Colonic mucosa (tissue), 4 donors: Measurements from ENCODE around the gene SECISBP2L. TPM values are rescaled to one million over a fixed set of nuclear protein-coding genes. Genes with fewer than 3 reads are reported as not detected.

Experiments
- DNase-seq: peaks from one replicate; pipeline ENCODE4 v3.0.0-alpha.2; 2020
- H3K27ac ChIP-seq: fragments of 200-600 bp; one replicate; pipeline ENCODE4 v1.8.0; 2021
- H3K27me3 ChIP-seq: fragments of 200-600 bp; one replicate; pipeline ENCODE4 v1.8.0; 2021
- H3K36me3 ChIP-seq: fragments of 200-600 bp; one replicate; pipeline ENCODE4 v1.8.0; 2021
- H3K4me1 ChIP-seq: fragments of 200-600 bp; one replicate; pipeline ENCODE4 v1.8.0; 2021; ENCODE audit warnings: mild to moderate bottlenecking
- H3K4me3 ChIP-seq: fragments of 200-600 bp; one replicate; pipeline ENCODE4 v1.8.0; 2021
- H3K9ac ChIP-seq, 2 donors: one replicate each; pipeline ENCODE4 v1.7.0; 2013; ENCODE audit warnings: control low read depth in 2 of 2, low read depth in 2 of 2, low read length in 2 of 2
- H3K9me3 ChIP-seq: fragments of 200-600 bp; one replicate; pipeline ENCODE4 v1.8.0; 2021
- CTCF ChIP-seq: fragments of 200-600 bp; IDR thresholded peaks from one replicate; pipeline ENCODE4 v1.8.0; 2022; ENCODE audit warnings: antibody characterized with exemption, mild to moderate bottlenecking
- intact Hi-C: fragments of 100-400 bp; cut with DNase I; formaldehyde crosslinking; loops from one replicate; pipeline ENCODE4 v1.14.1; 2022
- total RNA-seq, 2 donors: library from RNA; stranded (reverse); fragmentation: NEBNext Ultra II Directional in 1 of 2; extraction: Animal tissue kit (Norgen Biotek cat#: 25700) in 1 of 2; gene quantifications; one replicate each; pipeline ENCODE4 v1.2.1, GENCODE V29; 2021
- donor health status: healthy.
- donor health status: DM: no; HTN: no; CAD: no.
- donor health status: DM: no; HTN: no; CAD: no.

SECISBP2L gene
- total RNA-seq, 2 donors from 2014 or later: 26.9 to 45.2 TPM

- TF ChIP-seq CTCF: no peak
- H3K4me1 ChIP-seq: no peaks in the 10 kb centered on the region
- H3K9ac ChIP-seq: no peak overlapping the region
- no peak for DNase-seq
- H3K9me3 ChIP-seq: no peaks in the 10 kb centered on the region
- intact Hi-C loops: no loop called here
- H3K27me3 ChIP-seq: no peaks in the 10 kb centered on the region
- H3K4me3 ChIP-seq: no peak overlapping the region
- peaks cover 5% of the 10 kb centered on the region for H3K36me3 ChIP-seq
- H3K27ac ChIP-seq: no peak overlapping the region
Measured at GRCh38 chr15:48992545-48992944, 53.7 kb downstream of the SECISBP2L start.

- no peaks in the 10 kb centered on the region for H3K9me3 ChIP-seq
- no peak overlapping the region for H3K27ac ChIP-seq
- no peaks in the 10 kb centered on the region for H3K27me3 ChIP-seq
- DNase-seq: no peak
- intact Hi-C loops: no loop called here
- no peak overlapping the region for H3K4me3 ChIP-seq
- H3K9ac ChIP-seq: no peak overlapping the region
- no peak for TF ChIP-seq CTCF
- H3K36me3 ChIP-seq: peaks cover 5% of the 10 kb centered on the region
- H3K4me1 ChIP-seq: no peaks in the 10 kb centered on the region
Measured at GRCh38 chr15:48992096-48992495, 54.1 kb downstream of the SECISBP2L start.

- Histone ChIP-seq H3K4me3 (no peak overlapping the region), H3K9me3 (no peaks in the 10 kb centered on the region), H3K27ac (no peak overlapping the region), H3K36me3 (peaks cover 5% of the 10 kb centered on the region), H3K9ac (no peak overlapping the region), H3K4me1 (no peaks in the 10 kb centered on the region), H3K27me3 (no peaks in the 10 kb centered on the region)
- intact Hi-C loops: no loop called here
- no peak for DNase-seq
- no peak for TF ChIP-seq CTCF
Measured at GRCh38 chr15:48989170-48989569, 57.1 kb downstream of the SECISBP2L start.

- no peak overlapping the region for H3K4me3 ChIP-seq
- intact Hi-C loops: no loop called here
Measured at GRCh38 chr15:48987142-48987541, 59.1 kb downstream of the SECISBP2L start.

GRCh38 chr15:48986240-48986639 is 60.0 kb downstream of the SECISBP2L start:
- H3K36me3 ChIP-seq: no peaks in the 10 kb centered on the region
- no peak for DNase-seq
- TF ChIP-seq CTCF: no peak
- H3K4me1 ChIP-seq: no peaks in the 10 kb centered on the region
- H3K27ac ChIP-seq: no peak overlapping the region
- intact Hi-C loops: no loop called here
- H3K9ac ChIP-seq: no peak overlapping the region
- no peaks in the 10 kb centered on the region for H3K27me3 ChIP-seq
- H3K9me3 ChIP-seq: no peaks in the 10 kb centered on the region
- H3K4me3 ChIP-seq: no peak overlapping the region

More at GRCh38 chr15:48987142-48987541, 59.1 kb downstream of the SECISBP2L start:
- Histone ChIP-seq H3K27me3 (no peaks in the 10 kb centered on the region), H3K9me3 (no peaks in the 10 kb centered on the region), H3K36me3 (peaks cover under 1% of the 10 kb centered on the region), H3K9ac (no peak overlapping the region), H3K27ac (no peak overlapping the region), H3K4me1 (no peaks in the 10 kb centered on the region)
- DNase-seq: no peak
- TF ChIP-seq CTCF: no peak

GRCh38 chr15:48985516-48985915 is 60.7 kb downstream of the SECISBP2L start:
- no peak overlapping the region for H3K27ac ChIP-seq
- no peaks in the 10 kb centered on the region for H3K9me3 ChIP-seq
- intact Hi-C loops: no loop called here
- no peaks in the 10 kb centered on the region for H3K27me3 ChIP-seq
- no peak for TF ChIP-seq CTCF
- no peak overlapping the region for H3K9ac ChIP-seq
- H3K4me3 ChIP-seq: no peak overlapping the region
- DNase-seq: no peak
- no peaks in the 10 kb centered on the region for H3K4me1 ChIP-seq
- H3K36me3 ChIP-seq: no peaks in the 10 kb centered on the region
